D721Med (cell line): ENCODE results near the gene RNF220.

Experiments used
- DNase-seq: peaks from one replicate; pipeline ENCODE4 v3.0.0; 2011; ENCODE audit warnings: low spot score; ENCODE audit not compliant: insufficient read length
- FAIRE-seq: peaks from 2 replicates; lab custom pipeline; 2011; peaks lifted over from hg19 to GRCh38; lab: Jason Lieb, UNC
- TF ChIP-seq, protein P1 (sequence below): IDR thresholded peaks from 2 replicates; pipeline ENCODE4 v1.5.1; 2012; ENCODE audit warnings: mild to moderate bottlenecking, control low read depth; ENCODE audit not compliant: insufficient read depth; ENCODE audit errors: missing control alignments

The RNF220 gene

DNA sequence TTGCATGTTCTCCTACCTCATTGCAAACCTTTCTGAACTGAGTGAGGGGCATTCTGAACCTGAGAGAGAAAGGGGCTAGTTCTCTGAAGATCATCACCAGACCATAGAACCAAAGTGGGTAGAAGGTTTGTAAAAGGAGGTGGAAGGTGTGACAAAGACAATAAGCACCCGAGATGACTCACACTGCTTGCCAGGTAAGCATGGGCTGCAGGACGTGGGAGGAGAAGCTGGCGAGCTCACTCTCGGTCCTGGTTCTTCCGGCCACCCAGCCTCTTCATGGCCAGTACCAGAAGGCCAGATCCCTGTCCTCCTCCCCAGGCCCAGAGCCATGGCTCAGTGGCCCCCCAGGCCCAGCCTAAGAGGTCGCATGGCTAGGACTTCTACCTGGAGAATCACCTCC is 140.9 kb downstream of the RNF220 start:
- TF ChIP-seq, protein P1, sequence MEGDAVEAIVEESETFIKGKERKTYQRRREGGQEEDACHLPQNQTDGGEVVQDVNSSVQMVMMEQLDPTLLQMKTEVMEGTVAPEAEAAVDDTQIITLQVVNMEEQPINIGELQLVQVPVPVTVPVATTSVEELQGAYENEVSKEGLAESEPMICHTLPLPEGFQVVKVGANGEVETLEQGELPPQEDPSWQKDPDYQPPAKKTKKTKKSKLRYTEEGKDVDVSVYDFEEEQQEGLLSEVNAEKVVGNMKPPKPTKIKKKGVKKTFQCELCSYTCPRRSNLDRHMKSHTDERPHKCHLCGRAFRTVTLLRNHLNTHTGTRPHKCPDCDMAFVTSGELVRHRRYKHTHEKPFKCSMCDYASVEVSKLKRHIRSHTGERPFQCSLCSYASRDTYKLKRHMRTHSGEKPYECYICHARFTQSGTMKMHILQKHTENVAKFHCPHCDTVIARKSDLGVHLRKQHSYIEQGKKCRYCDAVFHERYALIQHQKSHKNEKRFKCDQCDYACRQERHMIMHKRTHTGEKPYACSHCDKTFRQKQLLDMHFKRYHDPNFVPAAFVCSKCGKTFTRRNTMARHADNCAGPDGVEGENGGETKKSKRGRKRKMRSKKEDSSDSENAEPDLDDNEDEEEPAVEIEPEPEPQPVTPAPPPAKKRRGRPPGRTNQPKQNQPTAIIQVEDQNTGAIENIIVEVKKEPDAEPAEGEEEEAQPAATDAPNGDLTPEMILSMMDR: no peak
- no peak for FAIRE-seq

GRCh38 chr1:44546403-44547053 is 141.5 kb downstream of the RNF220 start:
- TF ChIP-seq, protein P1: no peak
- DNase-seq: no peak
- no peak for FAIRE-seq

More for the DNA sequence above, 140.9 kb downstream of the RNF220 start:
- DNase-seq: no peak

- TF ChIP-seq, protein P1: no peak
- no peak for FAIRE-seq
- DNase-seq: no peak
Measured at GRCh38 chr1:44547361-44547760, 142.3 kb downstream of the RNF220 start.

GRCh38 chr1:44547837-44548236 is 142.8 kb downstream of the RNF220 start:
- no peak for FAIRE-seq
- TF ChIP-seq, protein P1: no peak
- DNase-seq: no peak

DNA sequence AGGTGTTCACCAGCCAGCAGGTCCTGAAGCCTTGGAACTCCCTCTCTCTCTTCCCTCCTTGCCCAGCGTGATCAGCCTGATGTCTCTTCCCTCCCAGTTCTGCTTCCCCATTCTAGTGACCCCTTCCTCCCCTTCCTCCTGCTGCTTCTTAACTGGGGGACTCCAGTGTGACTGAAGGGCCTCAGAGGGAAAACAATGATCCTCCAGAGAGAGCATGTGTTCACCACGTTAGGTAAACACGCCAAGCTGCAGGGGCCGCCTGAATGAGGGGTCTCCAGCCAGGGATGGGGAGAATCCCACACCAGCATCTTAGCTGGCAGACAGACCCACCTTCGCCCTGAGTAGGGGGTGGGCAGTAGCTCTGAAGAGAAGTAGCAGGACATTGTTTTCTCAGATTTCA is 144.5 kb downstream of the RNF220 start:
- TF ChIP-seq, protein P1: no peak
- DNase-seq: no peak
- FAIRE-seq: no peak

GRCh38 chr1:44553127-44553758 is 148.2 kb downstream of the RNF220 start:
- FAIRE-seq (no peak), DNase-seq (no peak)
- TF ChIP-seq, protein P1: no peak

GRCh38 chr1:44553771-44554170 is 148.7 kb downstream of the RNF220 start:
- DNase-seq: no peak
- FAIRE-seq: no peak
- TF ChIP-seq, protein P1: no peak
